Activated B cell treated with CpG ODN at 0.5 μM for 24 hours (primary cell): ENCODE measurements around the gene ENO2. TPM values are rescaled to one million over a fixed set of nuclear protein-coding genes. Genes with fewer than 3 reads are reported as not detected.
A peak's percentile ranks its signal among the peaks of the same experiment; 100 is the strongest.

ENCODE experiments used
- ATAC-seq: fragments of 200-7000 bp; cut with Tn5 transposase; one replicate; pipeline ENCODE4 v1.10.0; 2021; ENCODE audit warnings: low read depth, mild to moderate bottlenecking, moderate library complexity
- CTCF ChIA-PET: fragments of 350-600 bp; sonication (Branson Sonifier 250); formaldehyde crosslinking; loops from one replicate; lab custom pipeline; 2021; ENCODE audit warnings: antibody characterized with exemption; lab: Charles Lee
- POLR2A ChIA-PET: fragments of 350-600 bp; sonication (Branson Sonifier 250); formaldehyde crosslinking; loops from one replicate; lab custom pipeline; 2021; ENCODE audit warnings: antibody characterized with exemption; lab: Charles Lee
- DNase-seq: peaks from one replicate; pipeline ENCODE4 v3.0.0; 2022
- H3K27ac Mint-ChIP-seq: one replicate; pipeline ENCODE4 v1.8.0; 2020; ENCODE audit warnings: mixed read lengths
- H3K27me3 Mint-ChIP-seq: one replicate; pipeline ENCODE4 v1.8.0; 2021; ENCODE audit warnings: mixed read lengths
- H3K36me3 Mint-ChIP-seq: one replicate; pipeline ENCODE4 v1.8.0; 2021; ENCODE audit warnings: low read depth, mixed read lengths
- H3K4me1 Mint-ChIP-seq: one replicate; pipeline ENCODE4 v1.8.0; 2021; ENCODE audit warnings: mixed read lengths
- H3K4me3 Mint-ChIP-seq: one replicate; pipeline ENCODE4 v1.8.0; 2020; ENCODE audit warnings: mild to moderate bottlenecking, mixed read lengths
- H3K9me3 Mint-ChIP-seq: one replicate; pipeline ENCODE4 v1.8.0; 2020; ENCODE audit warnings: mixed read lengths
- CTCF ChIP-seq: fragments of 200-600 bp; IDR thresholded peaks from one replicate; pipeline ENCODE4 v1.8.0; 2022; ENCODE audit warnings: antibody characterized with exemption, mild to moderate bottlenecking
- intact Hi-C: fragments of 100-400 bp; cut with micrococcal nuclease; formaldehyde crosslinking; loops from one replicate; pipeline ENCODE4 v1.15.1; 2024
- total RNA-seq: library from RNA; stranded (reverse); gene quantifications from 2 replicates; pipeline ENCODE4 v1.2.3, GENCODE V29; 2022

ENO2 gene
- total RNA-seq, 1 donor from 2014 or later, result 31.0 TPM

GRCh38 chr12:6909421-6910145 lies 4.8 kb upstream of the ENO2 start:
- Mint-ChIP-seq H3K4me3 (no peak overlapping the region), H3K9me3 (no peaks in the 10 kb centered on the region), H3K27me3 (peaks cover 2% of the 10 kb centered on the region), H3K4me1 (peaks cover 13% of the 10 kb centered on the region), H3K27ac (no peak overlapping the region), H3K36me3 (no peaks in the 10 kb centered on the region)
- ChIA-PET CTCF (interaction anchor here (1.0 kb wide), 1 partner anchor 14 kb away, joined by 3 read pairs; no protein-coding TSS in a partner anchor), POLR2A (interaction anchor here (2.3 kb wide), 1 partner anchor 18 kb away, joined by 8 read pairs; no protein-coding TSS in a partner anchor)
- ATAC-seq (no peak), DNase-seq (no peak)
- no peak for TF ChIP-seq CTCF
- intact Hi-C loops, result no loop called here

DNA sequence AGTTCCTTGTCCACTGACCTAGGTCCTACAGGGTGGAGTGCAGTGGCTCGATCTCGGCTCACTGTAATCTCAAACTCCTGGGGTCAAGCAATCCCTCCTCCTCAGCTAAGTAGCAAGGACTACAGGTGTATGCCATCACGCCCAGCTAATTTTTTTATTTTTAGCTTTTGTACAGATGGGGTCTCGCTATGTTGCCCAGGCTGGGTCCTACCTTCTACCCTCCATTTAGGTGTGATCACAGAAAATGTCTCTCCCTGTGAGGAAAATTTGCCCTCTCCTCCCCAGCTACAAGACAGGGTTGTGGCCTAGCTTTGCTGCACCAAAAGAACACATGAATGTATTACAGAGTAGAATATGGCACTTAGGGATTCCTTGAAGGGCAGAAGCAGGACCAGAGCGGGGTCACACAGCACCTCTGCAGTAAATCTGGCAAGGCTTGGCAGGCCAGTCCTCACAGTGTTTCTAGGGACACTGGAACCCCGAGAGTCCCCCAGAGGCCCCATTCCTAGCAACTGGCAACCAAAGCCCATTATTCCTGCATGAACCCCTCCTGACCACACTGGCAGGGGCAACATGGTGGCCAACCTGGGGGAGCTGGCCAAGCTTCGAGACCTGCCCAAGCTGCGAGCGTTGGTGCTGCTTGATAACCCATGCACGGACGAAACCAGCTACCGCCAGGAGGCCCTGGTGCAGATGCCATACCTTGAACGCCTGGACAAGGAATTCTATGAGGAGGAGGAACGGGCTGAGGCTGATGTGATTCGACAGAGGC lies 2.0 kb upstream of the ENO2 start:
- Mint-ChIP-seq H3K27me3 (peaks cover 2% of the 10 kb centered on the region), H3K4me3 (peak overlapping the region; percentile 9), H3K36me3 (peaks cover 11% of the 10 kb centered on the region), H3K4me1 (peaks cover 30% of the 10 kb centered on the region), H3K27ac (no peak overlapping the region), H3K9me3 (no peaks in the 10 kb centered on the region)
- CTCF ChIA-PET, result interaction anchor here (0.9 kb wide), 1 partner anchor 21 kb away, joined by 3 read pairs; no protein-coding TSS in a partner anchor
- POLR2A ChIA-PET, result interaction anchor here (0.6 to 0.9 kb wide), 3 partner anchors 15 to 90 kb away, joined by 3 to 4 read pairs (median 3); partner anchors contain the start of genes C12orf57 and RNU7-1
- no peak for DNase-seq
- TF ChIP-seq CTCF, result no peak
- ATAC-seq, result no peak
- intact Hi-C loops, result no loop called here

DNA sequence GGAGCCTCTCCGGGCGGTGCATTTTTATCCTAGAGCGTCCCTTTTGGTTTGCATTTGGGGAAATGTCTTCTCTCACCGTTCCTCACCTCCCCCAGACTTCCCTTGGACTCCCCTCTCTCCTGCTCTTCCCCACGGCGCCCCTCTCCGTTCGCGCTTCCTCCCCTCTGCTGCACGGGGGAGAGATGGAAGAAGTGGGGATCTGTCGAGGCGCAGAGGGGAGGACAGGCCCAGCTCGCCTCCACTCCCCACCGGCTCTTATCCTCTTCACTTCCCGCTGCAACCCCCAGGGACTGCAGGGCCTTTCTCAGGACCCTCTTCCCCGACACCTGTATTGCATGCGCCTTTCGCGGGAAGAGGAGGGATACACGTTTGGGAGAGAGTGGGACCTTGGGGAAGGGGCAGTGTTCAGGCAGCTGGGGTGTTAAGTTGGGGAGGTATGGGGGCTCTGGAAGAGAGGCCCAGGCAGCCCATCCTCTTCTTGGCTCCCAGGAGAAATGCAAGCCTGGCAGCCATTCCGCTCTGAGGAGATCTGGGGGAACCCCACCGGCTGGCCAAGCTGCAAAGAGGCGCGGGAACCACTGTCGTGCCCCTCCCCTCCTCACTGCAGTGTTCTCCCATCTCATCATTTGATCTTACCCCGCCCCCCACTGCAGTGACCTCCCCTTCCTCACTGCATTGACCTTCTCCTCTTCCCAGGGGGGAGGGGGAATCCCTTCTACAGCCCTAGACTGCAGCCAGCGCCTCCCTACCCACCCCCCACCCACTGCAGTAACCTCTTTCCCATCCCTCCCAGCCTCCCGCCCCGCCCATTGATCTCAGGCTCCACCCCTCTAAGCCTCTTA lies 788 bp downstream of the ENO2 start:
- H3K9me3 Mint-ChIP-seq, result no peaks in the 10 kb centered on the region
- peaks cover 2% of the 10 kb centered on the region for H3K27me3 Mint-ChIP-seq
- no peak for DNase-seq
- intact Hi-C loops, result loop anchor here (1.0 kb wide), 3 partner anchors 9 to 42 kb away; partner anchors contain the start of genes LRRC23 and SPSB2
- peaks cover 19% of the 10 kb centered on the region for H3K36me3 Mint-ChIP-seq
- peak overlapping the region; percentile 50 for H3K27ac Mint-ChIP-seq
- ChIA-PET POLR2A (interaction anchor here (0.6 to 3.1 kb wide), 9 partner anchors 9 to 229 kb away, joined by 4 to 13 read pairs (median 7); partner anchors contain the start of genes ATN1, C12orf57, LRRC23 and RNU7-1), CTCF (interaction anchor here (1.3 to 1.8 kb wide), 2 partner anchors 10 kb away, joined by 3 to 5 read pairs; no protein-coding TSS in a partner anchor)
- peaks cover 34% of the 10 kb centered on the region for H3K4me1 Mint-ChIP-seq
- H3K4me3 Mint-ChIP-seq, result peak overlapping the region; percentile 90
- TF ChIP-seq CTCF, result no peak
- peak; percentile 4 for ATAC-seq

- Mint-ChIP-seq H3K27me3 (peaks cover 2% of the 10 kb centered on the region), H3K9me3 (no peaks in the 10 kb centered on the region), H3K27ac (no peak overlapping the region), H3K36me3 (peaks cover 19% of the 10 kb centered on the region), H3K4me1 (peaks cover 34% of the 10 kb centered on the region), H3K4me3 (peak overlapping the region; percentile 60)
- DNase-seq (no peak), ATAC-seq (no peak)
- ChIA-PET CTCF (interaction anchor here (1.8 kb wide), 1 partner anchor 9 kb away, joined by 5 read pairs; no protein-coding TSS in a partner anchor), POLR2A (interaction anchor here (2.0 to 3.1 kb wide), 4 partner anchors 11 to 43 kb away, joined by 7 to 13 read pairs (median 9); partner anchors contain the start of genes C12orf57, LRRC23, RNU7-1 and SPSB2)
- no peak for TF ChIP-seq CTCF
- intact Hi-C loops, result no loop called here
Measured at GRCh38 chr12:6915789-6916285, 1.5 kb downstream of the ENO2 start.
